ENCODE data around the gene UGT1A10.
"Not testable (repeated sequence)": the region's sequence is repeated elsewhere in the genome, so short reads cannot be mapped to it uniquely, and the experiment has no call there.

UGT1A10 gene

GRCh38 chr2:233636306-233636705 lies at the start of gene UGT1A10:
UGT1A10 (plus strand) TSS chr2:233636448; CDS start chr2:233636523, 75 bp downstream.
- DNase-seq = not testable (repeated sequence)

GRCh38 chr2:233588400-233588799 lies 47.8 kb upstream of the UGT1A10 start:
- no peak for DNase-seq

GRCh38 chr2:233592706-233593105 lies 43.5 kb upstream of the UGT1A10 start:
- not testable (repeated sequence) for DNase-seq

- no peak for DNase-seq
Observed at GRCh38 chr2:233593201-233593600, 43.0 kb upstream of the UGT1A10 start.

- no peak for DNase-seq
Observed at GRCh38 chr2:233597522-233597921, 38.7 kb upstream of the UGT1A10 start.

- DNase-seq = no peak
Observed at GRCh38 chr2:233598952-233599351, 37.3 kb upstream of the UGT1A10 start.

- DNase-seq = no peak
Observed at GRCh38 chr2:233600386-233600785, 35.9 kb upstream of the UGT1A10 start.

- DNase-seq = no peak
Observed at GRCh38 chr2:233602076-233602475, 34.2 kb upstream of the UGT1A10 start.

GRCh38 chr2:233603520-233603919 lies 32.7 kb upstream of the UGT1A10 start:
- no peak for DNase-seq

GRCh38 chr2:233604826-233605225 lies 31.4 kb upstream of the UGT1A10 start:
- no peak for DNase-seq

- no peak for DNase-seq
Observed at GRCh38 chr2:233605680-233606079, 30.6 kb upstream of the UGT1A10 start.

GRCh38 chr2:233611284-233611683 lies 25.0 kb upstream of the UGT1A10 start:
- DNase-seq = no peak

- not testable (repeated sequence) for DNase-seq
Observed at GRCh38 chr2:233617476-233617875, 18.8 kb upstream of the UGT1A10 start, which contains the start of gene UGT1A8. UGT1A8 (plus strand) TSS chr2:233617633; CDS start chr2:233617708, 75 bp downstream.

GRCh38 chr2:233620204-233620603 lies 16.0 kb upstream of the UGT1A10 start:
- no peak for DNase-seq

- DNase-seq = not testable (repeated sequence)
Observed at GRCh38 chr2:233621863-233622262, 14.4 kb upstream of the UGT1A10 start.

- DNase-seq = no peak
Observed at GRCh38 chr2:233627331-233628025, 8.8 kb upstream of the UGT1A10 start.

GRCh38 chr2:233638836-233639235 lies 2.6 kb downstream of the UGT1A10 start:
- no peak for DNase-seq

- DNase-seq = no peak
Observed at GRCh38 chr2:233639860-233640259, 3.6 kb downstream of the UGT1A10 start.

- no peak for DNase-seq
Observed at GRCh38 chr2:233643128-233643527, 6.9 kb downstream of the UGT1A10 start.

GRCh38 chr2:233646033-233646432 lies 9.8 kb downstream of the UGT1A10 start:
- not testable (repeated sequence) for DNase-seq

GRCh38 chr2:233650981-233651380 lies 14.7 kb downstream of the UGT1A10 start:
- no peak for DNase-seq

GRCh38 chr2:233651430-233651829 lies 15.2 kb downstream of the UGT1A10 start:
- DNase-seq = no peak

- no peak for DNase-seq
Observed at GRCh38 chr2:233654501-233654900, 18.3 kb downstream of the UGT1A10 start.

GRCh38 chr2:233655043-233655442 lies 18.8 kb downstream of the UGT1A10 start:
- DNase-seq = no peak

GRCh38 chr2:233655943-233656342 lies 19.7 kb downstream of the UGT1A10 start:
- DNase-seq = not testable (repeated sequence)
